IPS-15b (cell line): Measurements from ENCODE around the gene LAMC3.
"Not testable (repeated sequence)": the region's sequence is repeated elsewhere in the genome, so short reads cannot be mapped to it uniquely, and the experiment has no call there.

Experiments used
- H3K27me3 ChIP-seq: one replicate; pipeline ENCODE4 v1.6.1; 2013; ENCODE audit warnings: low read length; ENCODE audit not compliant: control insufficient read depth, insufficient read depth
- H3K36me3 ChIP-seq: one replicate; pipeline ENCODE4 v1.6.1; 2013; ENCODE audit warnings: low read length; ENCODE audit not compliant: control insufficient read depth, insufficient read depth
- H3K4me1 ChIP-seq: one replicate; pipeline ENCODE4 v1.6.1; 2013; ENCODE audit warnings: mild to moderate bottlenecking, low read length; ENCODE audit not compliant: control insufficient read depth, insufficient read depth
- H3K4me3 ChIP-seq: one replicate; pipeline ENCODE4 v1.5.1; 2013; ENCODE audit warnings: low read depth, low read length
- H3K9ac ChIP-seq: one replicate; pipeline ENCODE4 v1.6.1; 2013; ENCODE audit warnings: low read depth, mild to moderate bottlenecking, low read length
- H3K9me3 ChIP-seq: one replicate; pipeline ENCODE4 v1.6.1; 2013; ENCODE audit warnings: mild to moderate bottlenecking, low read length; ENCODE audit not compliant: control insufficient read depth, insufficient read depth

Gene LAMC3

GRCh38 chr9:131028931-131029573 lies 20.1 kb downstream of the LAMC3 start:
- Histone ChIP-seq H3K4me3 (no peak overlapping the region), H3K9ac (no peak overlapping the region), H3K4me1 (no peaks in the 10 kb centered on the region), H3K27me3 (no peaks in the 10 kb centered on the region), H3K36me3 (no peaks in the 10 kb centered on the region), H3K9me3 (no peaks in the 10 kb centered on the region)

GRCh38 chr9:131029574-131029952 lies 20.6 kb downstream of the LAMC3 start:
- Histone ChIP-seq H3K27me3 (no peaks in the 10 kb centered on the region), H3K9me3 (no peaks in the 10 kb centered on the region), H3K9ac (no peak overlapping the region), H3K36me3 (no peaks in the 10 kb centered on the region), H3K4me1 (no peaks in the 10 kb centered on the region), H3K4me3 (no peak overlapping the region)

GRCh38 chr9:131030239-131031004 lies 21.4 kb downstream of the LAMC3 start:
- Histone ChIP-seq H3K4me3 (no peak overlapping the region), H3K9me3 (no peaks in the 10 kb centered on the region), H3K36me3 (no peaks in the 10 kb centered on the region), H3K27me3 (no peaks in the 10 kb centered on the region), H3K4me1 (no peaks in the 10 kb centered on the region), H3K9ac (no peak overlapping the region)

GRCh38 chr9:131031005-131031641 lies 22.1 kb downstream of the LAMC3 start:
- H3K4me1 ChIP-seq, result no peaks in the 10 kb centered on the region
- no peaks in the 10 kb centered on the region for H3K27me3 ChIP-seq

GRCh38 chr9:131031642-131032005 lies 22.6 kb downstream of the LAMC3 start:
- H3K27me3 ChIP-seq, result no peaks in the 10 kb centered on the region
- H3K9ac ChIP-seq, result no peak overlapping the region
- no peaks in the 10 kb centered on the region for H3K4me1 ChIP-seq
- no peaks in the 10 kb centered on the region for H3K36me3 ChIP-seq
- no peak overlapping the region for H3K4me3 ChIP-seq
- H3K9me3 ChIP-seq, result no peaks in the 10 kb centered on the region

More at GRCh38 chr9:131031005-131031641, 22.1 kb downstream of the LAMC3 start:
- Histone ChIP-seq H3K4me3 (no peak overlapping the region), H3K36me3 (no peaks in the 10 kb centered on the region), H3K9me3 (no peaks in the 10 kb centered on the region), H3K9ac (no peak overlapping the region)

GRCh38 chr9:131032384-131032783 lies 23.4 kb downstream of the LAMC3 start:
- Histone ChIP-seq H3K9ac (no peak overlapping the region), H3K9me3 (no peaks in the 10 kb centered on the region), H3K27me3 (no peaks in the 10 kb centered on the region), H3K4me1 (no peaks in the 10 kb centered on the region), H3K4me3 (no peak overlapping the region), H3K36me3 (no peaks in the 10 kb centered on the region)

- no peak overlapping the region for H3K4me3 ChIP-seq
- H3K9me3 ChIP-seq, result no peaks in the 10 kb centered on the region
- H3K9ac ChIP-seq, result no peak overlapping the region
- H3K36me3 ChIP-seq, result no peaks in the 10 kb centered on the region
- H3K27me3 ChIP-seq, result no peaks in the 10 kb centered on the region
- H3K4me1 ChIP-seq, result no peaks in the 10 kb centered on the region
Observed at GRCh38 chr9:131033269-131034224, 24.6 kb downstream of the LAMC3 start.

- H3K9me3 ChIP-seq, result no peaks in the 10 kb centered on the region
- H3K9ac ChIP-seq, result no peak overlapping the region
- no peaks in the 10 kb centered on the region for H3K36me3 ChIP-seq
- no peaks in the 10 kb centered on the region for H3K4me1 ChIP-seq
- no peaks in the 10 kb centered on the region for H3K27me3 ChIP-seq
- H3K4me3 ChIP-seq, result no peak overlapping the region
Observed at GRCh38 chr9:131034268-131034667, 25.3 kb downstream of the LAMC3 start.

GRCh38 chr9:131034749-131035148 lies 25.8 kb downstream of the LAMC3 start:
- not testable (repeated sequence) for H3K27me3 ChIP-seq, H3K4me1 ChIP-seq, H3K9ac ChIP-seq

GRCh38 chr9:131035548-131035947 lies 26.6 kb downstream of the LAMC3 start:
- no peaks in the 10 kb centered on the region for H3K9me3 ChIP-seq
- no peaks in the 10 kb centered on the region for H3K36me3 ChIP-seq
- no peak overlapping the region for H3K4me3 ChIP-seq
- H3K9ac ChIP-seq, result no peak overlapping the region
- no peaks in the 10 kb centered on the region for H3K4me1 ChIP-seq
- H3K27me3 ChIP-seq, result no peaks in the 10 kb centered on the region

More at GRCh38 chr9:131034749-131035148, 25.8 kb downstream of the LAMC3 start:
- H3K4me3 ChIP-seq, H3K36me3 ChIP-seq, H3K9me3 ChIP-seq: not testable (repeated sequence)

- H3K4me1 ChIP-seq, result no peaks in the 10 kb centered on the region
- H3K27me3 ChIP-seq, result no peaks in the 10 kb centered on the region
- no peak overlapping the region for H3K9ac ChIP-seq
Observed at GRCh38 chr9:131036071-131036470, 27.1 kb downstream of the LAMC3 start.

More at GRCh38 chr9:131036071-131036470, 27.1 kb downstream of the LAMC3 start:
- no peaks in the 10 kb centered on the region for H3K9me3 ChIP-seq
- no peaks in the 10 kb centered on the region for H3K36me3 ChIP-seq
- no peak overlapping the region for H3K4me3 ChIP-seq
